IMR-90 (cell line): Measurements from ENCODE around the gene H19. TPM values are rescaled to one million over a fixed set of nuclear protein-coding genes. Genes with fewer than 3 reads are reported as not detected.

ENCODE experiments used
- ATAC-seq: fragments of 200-7000 bp; cut with Tn5 transposase; 2 replicates; pipeline ENCODE4 v1.9.1; 2020; ENCODE audit warnings: low read depth, mild to moderate bottlenecking, moderate library complexity
- BruUV-seq: library from RNA; stranded (reverse); fragments of 400-500 nt; replicated peaks from 2 replicates; lab custom pipeline; 2021; lab: Mats Ljungman, UMichigan
- CTCF ChIA-PET: fragments of 300-600 bp; formaldehyde crosslinking; extraction: SDS; loops from one replicate; lab custom pipeline; 2021; ENCODE audit warnings: antibody characterized with exemption; lab: Yijun Ruan, JAX
- POLR2A ChIA-PET: fragments of 300-600 bp; sonication (Branson Sonifier 250); formaldehyde crosslinking; loops from one replicate; lab custom pipeline; 2022; ENCODE audit warnings: antibody characterized with exemption; ENCODE audit not compliant: unreplicated experiment; lab: Charles Lee
- DNase-seq: peaks from one replicate; pipeline ENCODE4 v3.0.0; 2013
- H2AFZ ChIP-seq: replicated peaks from 2 replicates; pipeline ENCODE3; 2013; ENCODE audit warnings: low read length, mild to moderate bottlenecking; ENCODE audit not compliant: poor library complexity
- H2AK5ac ChIP-seq: 2 replicates; pipeline ENCODE4 v1.6.1; 2013; ENCODE audit warnings: low read depth, low read length, inconsistent platforms
- H2AK9ac ChIP-seq: replicated peaks from 2 replicates; pipeline ENCODE3; 2013; ENCODE audit warnings: mild to moderate bottlenecking, low read depth, low read length, moderate library complexity; ENCODE audit not compliant: poor library complexity
- H2BK120ac ChIP-seq: 2 replicates; pipeline ENCODE4 v1.6.1; 2013; ENCODE audit warnings: low read depth, low read length, inconsistent platforms
- H2BK15ac ChIP-seq: 3 replicates; pipeline ENCODE4 v1.6.1; 2013; ENCODE audit warnings: low read depth, low read length, inconsistent platforms
- H2BK20ac ChIP-seq: 2 replicates; pipeline ENCODE4 v1.6.1; 2013; ENCODE audit warnings: low read depth, mild to moderate bottlenecking, inconsistent platforms, low read length, moderate library complexity
- H2BK5ac ChIP-seq: 2 replicates; pipeline ENCODE4 v1.6.1; 2013; ENCODE audit warnings: mild to moderate bottlenecking, low read depth, low read length, inconsistent platforms; ENCODE audit not compliant: poor library complexity, severe bottlenecking
- H3K14ac ChIP-seq: replicated peaks from 2 replicates; pipeline ENCODE4 v1.6.1; 2013; ENCODE audit warnings: low read depth, low read length, inconsistent platforms
- H3K18ac ChIP-seq: 2 replicates; pipeline ENCODE4 v1.6.1; 2013; ENCODE audit warnings: low read depth, low read length, control low read depth
- H3K23ac ChIP-seq: 2 replicates; pipeline ENCODE4 v1.6.1; 2013; ENCODE audit warnings: low read depth, low read length, inconsistent platforms
- H3K27ac ChIP-seq: 2 replicates; pipeline ENCODE4 v1.5.1; 2013; ENCODE audit warnings: mild to moderate bottlenecking, control low read depth, low read length; ENCODE audit not compliant: insufficient read depth
- H3K27me3 ChIP-seq: 2 replicates; pipeline ENCODE4 v1.6.1; 2013; ENCODE audit warnings: low read length; ENCODE audit not compliant: control insufficient read depth, insufficient read depth
- H3K36me3 ChIP-seq: 2 replicates; pipeline ENCODE4 v1.6.1; 2013; ENCODE audit warnings: low read length, mixed read lengths; ENCODE audit not compliant: control insufficient read depth, insufficient read depth
- H3K4ac ChIP-seq: 2 replicates; pipeline ENCODE4 v1.6.1; 2013; ENCODE audit warnings: low read depth, low read length, inconsistent platforms
- H3K4me1 ChIP-seq: 2 replicates; pipeline ENCODE4 v1.6.1; 2013; ENCODE audit warnings: low read length, mixed read lengths; ENCODE audit not compliant: control insufficient read depth, insufficient read depth
- H3K4me2 ChIP-seq: 2 replicates; pipeline ENCODE4 v1.6.1; 2013; ENCODE audit warnings: low read depth, mild to moderate bottlenecking, control low read depth, low read length, moderate library complexity
- H3K4me3 ChIP-seq: 2 replicates; pipeline ENCODE4 v1.5.1; 2013; ENCODE audit warnings: low read depth, mild to moderate bottlenecking, control low read depth, low read length, moderate library complexity; ENCODE audit not compliant: insufficient read depth
- H3K56ac ChIP-seq: 2 replicates; pipeline ENCODE4 v1.6.1; 2013; ENCODE audit warnings: low read length, inconsistent platforms; ENCODE audit not compliant: insufficient read depth; ENCODE audit errors: extremely low read depth
- H3K79me1 ChIP-seq, 2 experiments: 2 replicates each; pipeline ENCODE4 v1.6.1; 2013; ENCODE audit warnings: low read length in 2 of 2, inconsistent platforms in 1 of 2, low read depth in 1 of 2
- H3K9ac ChIP-seq: 2 replicates; pipeline ENCODE4 v1.6.1; 2013; ENCODE audit warnings: low read depth, low read length, control low read depth
- H3K9me1 ChIP-seq: 2 replicates; pipeline ENCODE4 v1.6.1; 2013; ENCODE audit warnings: low read length, inconsistent platforms; ENCODE audit not compliant: insufficient read depth
- H3K9me3 ChIP-seq: 2 replicates; pipeline ENCODE4 v1.6.1; 2013; ENCODE audit warnings: low read length; ENCODE audit not compliant: control insufficient read depth, insufficient read depth
- H4K20me1 ChIP-seq: 2 replicates; pipeline ENCODE4 v1.6.1; 2013; ENCODE audit warnings: low read length, inconsistent platforms; ENCODE audit not compliant: insufficient read depth
- H4K5ac ChIP-seq: 2 replicates; pipeline ENCODE4 v1.6.1; 2013; ENCODE audit warnings: mild to moderate bottlenecking, low read depth, low read length, control low read depth
- H4K8ac ChIP-seq, 2 experiments: 2 replicates each; pipeline ENCODE4 v1.6.1; 2013; ENCODE audit warnings: low read depth in 2 of 2, low read length in 2 of 2, control low read depth in 1 of 2, inconsistent platforms in 1 of 2
- H4K91ac ChIP-seq: 2 replicates; pipeline ENCODE4 v1.6.1; 2013; ENCODE audit warnings: low read depth, low read length, inconsistent platforms; ENCODE audit not compliant: insufficient read depth
- NFE2L2 ChIP-seq: fragments of 150-350 bp; IDR thresholded peaks from 2 replicates; pipeline ENCODE4 v1.6.1; 2016; ENCODE audit warnings: low read depth, mild to moderate bottlenecking, low read length
- RAD21 ChIP-seq: IDR thresholded peaks from 2 replicates; pipeline ENCODE4 v1.6.1; 2012; ENCODE audit warnings: low read length, improper control_type of control experiment
- RFX5 ChIP-seq: IDR thresholded peaks from 2 replicates; pipeline ENCODE4 v1.8.0; 2012; ENCODE audit warnings: low read depth, mild to moderate bottlenecking, low read length, moderate library complexity
- WGBS, 2 experiments: methylation state at CpG; one replicate each; pipeline versions ENCODE4 v1.1.5 to v1.1.7; 2013; ENCODE audit warnings: missing lambda C conversion rate in 2 of 2; ENCODE audit not compliant: insufficient read length in 1 of 2; ENCODE audit errors: extremely low coverage in 2 of 2; 5-methylcytosine and 5-hydroxymethylcytosine counted together
- dilution Hi-C: fragments of 300-500 bp; cut with HindIII; formaldehyde crosslinking; loops from one replicate; pipeline ENCODE4 v1.14.3; 2018; ENCODE audit warnings: low sequenced_read_pairs; ENCODE audit not compliant: unreplicated experiment
- in situ Hi-C: fragments of 300-500 bp; cut with MboI; formaldehyde crosslinking; loops from 3 replicates; pipeline ENCODE4 v1.14.3; 2019; ENCODE audit warnings: low sequenced_read_pairs, inconsistent platforms, mixed read lengths
- intact Hi-C: fragments of 100-400 bp; cut with micrococcal nuclease; formaldehyde crosslinking; loops from 2 replicates; pipeline ENCODE4 v1.10.0; 2022
- polyA plus RNA-seq, 3 experiments: library from polyadenylated mRNA; depleted of rRNA; stranded (reverse); fragments of >200 nt; gene quantifications; 2 replicates each; pipeline ENCODE4 v1.2.3, GENCODE V29; 2012; ENCODE audit warnings: low replicate concordance in 1 of 3
- total RNA-seq: library from RNA; depleted of rRNA; stranded (reverse); fragments of >200 nt; gene quantifications from 2 replicates; pipeline ENCODE4 v1.2.3, GENCODE V29; 2012
- TF ChIP-seq, protein P1 (sequence below): fragments of 150-350 bp; IDR thresholded peaks from 2 replicates; pipeline ENCODE4 v1.6.1; 2017; ENCODE audit warnings: mild to moderate bottlenecking, antibody characterized with exemption, low read length, low read depth

The H19 gene
- total and polyA plus RNA-seq, 2 of the 4 experiments (the other 2 are of a cell fraction) = 0.41 TPM; not detected in 1

DNA sequence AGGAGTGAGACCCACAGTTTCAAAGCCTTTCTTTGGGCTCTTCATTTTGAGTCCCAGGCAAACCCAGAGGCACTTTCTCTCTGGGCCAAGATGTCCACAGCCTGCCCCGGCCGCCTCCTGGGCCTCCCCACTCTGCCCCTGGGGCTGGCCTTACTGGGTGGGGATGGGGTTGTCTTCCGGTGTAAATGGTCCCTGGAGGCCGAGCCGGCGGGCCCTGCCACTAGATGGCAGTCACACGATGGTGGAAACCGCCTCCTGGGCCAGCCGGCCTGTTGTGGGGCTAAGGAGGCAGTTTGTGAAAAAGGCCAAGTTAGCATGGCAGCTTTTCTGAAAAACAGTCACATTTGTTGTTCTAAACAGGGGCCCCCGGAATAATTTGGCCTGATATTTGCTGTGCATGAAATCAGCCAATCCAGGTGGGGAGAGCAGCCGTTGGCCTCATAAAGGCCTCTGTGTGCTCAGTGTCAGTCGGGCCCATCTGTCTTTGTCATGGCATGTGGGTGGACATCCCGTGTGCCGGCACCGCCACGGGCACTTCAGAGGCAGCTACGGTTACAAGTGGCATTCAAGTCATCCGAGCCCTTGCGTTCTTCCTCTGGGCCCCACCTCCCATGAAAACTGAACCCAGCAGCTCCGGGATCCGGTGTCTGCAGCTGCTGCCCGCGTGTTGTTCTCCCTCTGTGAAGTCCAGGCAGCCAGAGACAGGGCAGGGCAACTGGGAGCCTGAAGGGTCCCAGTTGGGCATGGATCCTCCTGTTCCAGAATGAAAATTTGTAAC is 44.0 kb downstream of the H19 start (continued):
- TF ChIP-seq, protein P1, sequence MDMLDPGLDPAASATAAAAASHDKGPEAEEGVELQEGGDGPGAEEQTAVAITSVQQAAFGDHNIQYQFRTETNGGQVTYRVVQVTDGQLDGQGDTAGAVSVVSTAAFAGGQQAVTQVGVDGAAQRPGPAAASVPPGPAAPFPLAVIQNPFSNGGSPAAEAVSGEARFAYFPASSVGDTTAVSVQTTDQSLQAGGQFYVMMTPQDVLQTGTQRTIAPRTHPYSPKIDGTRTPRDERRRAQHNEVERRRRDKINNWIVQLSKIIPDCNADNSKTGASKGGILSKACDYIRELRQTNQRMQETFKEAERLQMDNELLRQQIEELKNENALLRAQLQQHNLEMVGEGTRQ = no peak

- no peak overlapping the region for H3K9ac ChIP-seq
- no CpG with 5 or more reads among the region's 29 CpGs for WGBS, 2 experiments
- H3K9me1 ChIP-seq = no peaks in the 10 kb centered on the region
- no peak overlapping the region for H3K27ac ChIP-seq
- ChIA-PET POLR2A (no interaction called here), CTCF (interaction anchor here (1.4 kb wide), 1 partner anchor 199 kb away, joined by 3 read pairs; no protein-coding TSS in a partner anchor)
- H2BK120ac ChIP-seq = no peak overlapping the region
- intact Hi-C loops = no loop called here
- no peak overlapping the region for H3K56ac ChIP-seq
- no peak overlapping the region for H3K14ac ChIP-seq
- no peak for ATAC-seq
- DNase-seq = no peak
- no peak overlapping the region for H2AK9ac ChIP-seq
- no peak overlapping the region for H3K4ac ChIP-seq
- no TSS peak for BruUV-seq
- no peaks in the 10 kb centered on the region for H3K36me3 ChIP-seq
- H3K4me1 ChIP-seq = no peaks in the 10 kb centered on the region
- no peak overlapping the region for H4K8ac ChIP-seq
- H3K27me3 ChIP-seq = no peaks in the 10 kb centered on the region
- no peak overlapping the region for H3K4me3 ChIP-seq
- no peak overlapping the region for H2AFZ ChIP-seq
- in situ Hi-C loops = no loop called here
- H2BK20ac ChIP-seq = no peak overlapping the region
- no peak overlapping the region for H4K5ac ChIP-seq
- H3K79me1 ChIP-seq = no peaks in the 10 kb centered on the region
- H3K4me2 ChIP-seq = no peak overlapping the region
- TF ChIP-seq NFE2L2 = no peak
- no peak for TF ChIP-seq RAD21
- no peak for TF ChIP-seq RFX5
- no peak overlapping the region for H3K18ac ChIP-seq
- no peak overlapping the region for H2BK5ac ChIP-seq
- H3K9me3 ChIP-seq = no peaks in the 10 kb centered on the region
- no peaks in the 10 kb centered on the region for H4K20me1 ChIP-seq
- H4K91ac ChIP-seq = no peak overlapping the region
- H3K23ac ChIP-seq = no peak overlapping the region
- no peak overlapping the region for H2BK15ac ChIP-seq
- H2AK5ac ChIP-seq = no peak overlapping the region
- dilution Hi-C loops = no loop called here
Measured at GRCh38 chr11:1952806-1953482, 44.7 kb downstream of the H19 start.
